Nephron (organoid): Measurements from ENCODE around the gene ST8SIA4.

Experiments used
- H3K27ac Mint-ChIP-seq, 3 experiments: 2 replicates each; pipeline ENCODE4 v1.8.0; 2020; ENCODE audit warnings: mixed read lengths in 3 of 3, mild to moderate bottlenecking in 2 of 3, moderate library complexity in 1 of 3
- H3K27me3 Mint-ChIP-seq: 2 replicates; pipeline ENCODE4 v1.8.0; 2021; ENCODE audit warnings: low read depth, mild to moderate bottlenecking, moderate library complexity, mixed read lengths
- H3K36me3 Mint-ChIP-seq: 2 replicates; pipeline ENCODE4 v1.8.0; 2020; ENCODE audit warnings: low read depth, mixed read lengths
- H3K4me1 Mint-ChIP-seq: 2 replicates; pipeline ENCODE4 v1.8.0; 2020; ENCODE audit warnings: mixed read lengths
- H3K4me3 Mint-ChIP-seq, 3 experiments: 2 replicates each; pipeline ENCODE4 v1.8.0; 2020; ENCODE audit warnings: mild to moderate bottlenecking in 3 of 3, mixed read lengths in 3 of 3, moderate library complexity in 2 of 3
- H3K9me3 Mint-ChIP-seq: 2 replicates; pipeline ENCODE4 v1.8.0; 2020; ENCODE audit warnings: mixed read lengths
- TF ChIP-seq, protein P1 (sequence below), 3 experiments: fragments of 200-600 bp; sonication (generic); IDR thresholded peaks; one replicate each; pipeline ENCODE4 v1.5.0; 2021; ENCODE audit warnings: antibody characterized with exemption in 3 of 3; ENCODE audit not compliant: unreplicated experiment in 3 of 3

ST8SIA4 gene

DNA sequence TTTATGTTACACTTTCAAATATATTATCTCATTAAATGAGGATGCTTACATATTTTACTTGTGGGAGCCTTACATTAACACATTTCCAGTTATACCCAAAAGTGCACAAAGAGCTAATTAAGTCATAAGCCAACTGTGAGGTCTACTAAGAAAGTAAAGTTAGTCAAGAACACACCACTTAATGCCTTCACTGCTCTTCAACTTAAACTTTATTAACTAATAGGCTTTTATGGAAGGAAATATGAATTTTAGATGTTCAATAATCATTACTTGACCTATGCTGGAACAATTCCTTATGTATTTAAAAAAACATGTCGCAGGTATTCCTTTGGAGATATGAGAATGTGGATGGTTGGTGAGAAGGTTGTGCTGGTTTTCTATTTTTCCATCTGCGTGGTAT lies 3.4 kb downstream of the ST8SIA4 start:
- peak overlapping the region in 2 of 3 experiments; percentile 27 to 46 for H3K27ac Mint-ChIP-seq
- H3K36me3 Mint-ChIP-seq = no peaks in the 10 kb centered on the region
- peak overlapping the region; percentile 87 to 90 (median 90) for H3K4me3 Mint-ChIP-seq
- H3K27me3 Mint-ChIP-seq = peaks cover 33% of the 10 kb centered on the region
- TF ChIP-seq, protein P1, sequence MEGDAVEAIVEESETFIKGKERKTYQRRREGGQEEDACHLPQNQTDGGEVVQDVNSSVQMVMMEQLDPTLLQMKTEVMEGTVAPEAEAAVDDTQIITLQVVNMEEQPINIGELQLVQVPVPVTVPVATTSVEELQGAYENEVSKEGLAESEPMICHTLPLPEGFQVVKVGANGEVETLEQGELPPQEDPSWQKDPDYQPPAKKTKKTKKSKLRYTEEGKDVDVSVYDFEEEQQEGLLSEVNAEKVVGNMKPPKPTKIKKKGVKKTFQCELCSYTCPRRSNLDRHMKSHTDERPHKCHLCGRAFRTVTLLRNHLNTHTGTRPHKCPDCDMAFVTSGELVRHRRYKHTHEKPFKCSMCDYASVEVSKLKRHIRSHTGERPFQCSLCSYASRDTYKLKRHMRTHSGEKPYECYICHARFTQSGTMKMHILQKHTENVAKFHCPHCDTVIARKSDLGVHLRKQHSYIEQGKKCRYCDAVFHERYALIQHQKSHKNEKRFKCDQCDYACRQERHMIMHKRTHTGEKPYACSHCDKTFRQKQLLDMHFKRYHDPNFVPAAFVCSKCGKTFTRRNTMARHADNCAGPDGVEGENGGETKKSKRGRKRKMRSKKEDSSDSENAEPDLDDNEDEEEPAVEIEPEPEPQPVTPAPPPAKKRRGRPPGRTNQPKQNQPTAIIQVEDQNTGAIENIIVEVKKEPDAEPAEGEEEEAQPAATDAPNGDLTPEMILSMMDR (IDR thresholded peaks at IDR 0.05; ENCODE audit: unreplicated experiment in 3 of 3) = no peak
- no peaks in the 10 kb centered on the region for H3K9me3 Mint-ChIP-seq
- peaks cover 20% of the 10 kb centered on the region for H3K4me1 Mint-ChIP-seq

DNA sequence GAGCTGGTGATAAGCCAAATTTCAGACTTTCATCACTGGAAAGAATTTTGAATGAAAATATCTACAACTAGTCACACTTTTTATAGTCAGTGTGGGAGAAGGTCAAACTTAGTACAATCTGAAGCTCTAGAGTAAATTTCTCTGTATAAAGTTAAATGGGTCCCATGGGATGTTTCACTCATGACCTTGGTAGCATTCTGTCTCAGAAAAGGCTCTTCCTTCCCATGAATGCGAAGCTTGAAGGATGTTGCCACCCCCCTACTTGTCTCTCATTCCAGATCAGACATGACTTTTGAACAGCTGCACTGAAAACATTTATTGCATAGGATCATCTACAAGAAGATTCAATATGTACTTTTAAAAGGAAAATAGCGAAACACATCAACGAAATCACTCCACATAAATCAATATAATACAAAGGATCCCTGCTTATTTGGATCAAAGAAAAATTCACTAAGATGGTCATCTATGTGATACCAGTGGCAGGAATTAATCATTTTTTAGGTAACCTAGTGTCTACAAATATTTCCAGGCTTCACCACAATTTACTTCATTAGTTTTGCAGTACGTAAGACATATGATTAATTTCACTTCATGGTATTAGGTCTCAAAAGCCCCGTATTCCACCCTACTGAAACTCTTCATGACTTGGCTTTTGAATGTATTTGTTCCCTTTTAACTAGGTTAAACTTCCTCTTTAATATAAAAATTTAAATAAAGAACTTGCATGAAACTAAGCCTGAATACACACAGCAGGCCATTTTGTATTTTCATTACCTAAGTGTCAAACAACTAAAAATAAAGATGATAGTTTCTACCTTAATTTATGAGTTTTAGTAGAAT lies 4.4 kb downstream of the ST8SIA4 start:
- peak overlapping the region in 2 of 3 experiments; percentile 1 to 46 for H3K4me3 Mint-ChIP-seq
- no peaks in the 10 kb centered on the region for H3K36me3 Mint-ChIP-seq
- TF ChIP-seq, protein P1 (IDR thresholded peaks at IDR 0.05; ENCODE audit: unreplicated experiment in 3 of 3) = no peak
- H3K4me1 Mint-ChIP-seq = peaks cover 20% of the 10 kb centered on the region
- no peaks in the 10 kb centered on the region for H3K9me3 Mint-ChIP-seq
- H3K27me3 Mint-ChIP-seq = peaks cover 24% of the 10 kb centered on the region
- H3K27ac Mint-ChIP-seq = peak overlapping the region in 1 of 3 experiments; percentile 21

DNA sequence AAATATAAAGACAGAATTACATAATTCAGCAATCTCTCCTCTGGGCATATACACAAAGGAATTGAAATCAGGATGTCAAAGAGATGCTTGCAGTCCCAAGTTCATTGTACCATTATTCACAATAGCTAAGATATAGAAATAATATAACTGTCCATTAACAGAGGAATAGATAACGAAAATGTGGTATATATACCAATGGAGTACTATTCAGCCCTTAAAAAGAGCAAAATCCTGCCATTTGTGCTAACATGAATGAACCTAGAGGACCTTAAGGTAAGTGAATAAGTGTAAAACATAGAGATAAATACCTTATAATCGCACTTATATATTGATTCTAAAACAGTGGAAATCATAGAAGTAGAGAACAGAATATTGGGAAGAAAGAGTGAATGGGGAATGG lies 7.0 kb downstream of the ST8SIA4 start:
- TF ChIP-seq, protein P1 (IDR thresholded peaks at IDR 0.05; ENCODE audit: unreplicated experiment in 3 of 3) = no peak
- Mint-ChIP-seq H3K9me3 (no peaks in the 10 kb centered on the region), H3K36me3 (no peaks in the 10 kb centered on the region), H3K27ac (no peak overlapping the region), H3K4me1 (peaks cover 6% of the 10 kb centered on the region), H3K27me3 (peaks cover 8% of the 10 kb centered on the region), H3K4me3 (no peak overlapping the region)

DNA sequence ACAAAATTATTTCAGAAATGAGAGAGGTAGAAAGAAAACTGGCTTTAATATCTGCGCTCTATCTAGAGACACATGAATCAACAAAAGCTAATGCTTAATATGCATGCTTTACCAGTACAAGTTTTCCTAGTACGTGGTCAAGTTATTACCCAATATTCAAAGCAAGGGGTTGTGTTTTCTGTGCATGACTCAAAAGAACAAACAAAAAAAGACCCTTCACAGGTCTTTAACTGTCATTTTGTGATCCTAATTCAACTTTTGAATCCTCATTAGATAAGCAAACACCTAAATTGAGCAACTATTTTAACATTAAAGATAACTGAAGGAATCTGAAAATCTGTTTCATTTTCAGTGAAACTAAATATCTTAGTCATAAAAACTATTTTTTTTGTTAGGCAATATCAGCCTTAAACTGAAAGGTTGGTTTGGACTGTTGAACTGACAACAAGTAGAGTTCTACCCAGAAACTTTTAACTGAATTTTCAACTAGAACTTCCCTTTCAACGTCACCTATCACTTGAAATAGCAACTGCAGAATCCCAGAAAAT lies 12.5 kb downstream of the ST8SIA4 start:
- Mint-ChIP-seq H3K9me3 (no peaks in the 10 kb centered on the region), H3K27me3 (no peaks in the 10 kb centered on the region), H3K27ac (no peak overlapping the region), H3K36me3 (peaks cover 3% of the 10 kb centered on the region), H3K4me3 (no peak overlapping the region), H3K4me1 (no peaks in the 10 kb centered on the region)
- TF ChIP-seq, protein P1 (IDR thresholded peaks at IDR 0.05; ENCODE audit: unreplicated experiment in 3 of 3) = no peak

DNA sequence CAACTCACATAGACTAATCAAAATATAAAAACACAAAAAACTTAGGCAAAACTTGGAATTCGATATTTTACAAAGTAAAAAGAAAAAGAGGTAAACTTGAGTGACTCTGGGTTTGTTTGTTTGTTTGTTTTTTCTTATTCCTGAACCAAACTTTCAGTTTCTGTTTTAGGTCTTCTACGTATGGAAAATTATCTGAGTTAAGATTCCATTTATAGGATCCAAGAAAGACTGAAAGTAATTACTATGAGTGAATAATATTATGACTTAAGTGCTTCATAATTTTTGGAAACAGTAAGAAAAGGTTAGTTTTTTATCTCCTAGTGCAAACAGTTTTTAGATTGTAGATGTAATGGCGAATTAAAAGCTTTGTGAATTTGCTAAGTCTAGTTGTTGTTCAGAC lies 13.2 kb downstream of the ST8SIA4 start:
- Mint-ChIP-seq H3K4me3 (no peak overlapping the region), H3K9me3 (no peaks in the 10 kb centered on the region), H3K27me3 (no peaks in the 10 kb centered on the region), H3K36me3 (peaks cover 3% of the 10 kb centered on the region), H3K4me1 (no peaks in the 10 kb centered on the region), H3K27ac (no peak overlapping the region)
- TF ChIP-seq, protein P1 (IDR thresholded peaks at IDR 0.05; ENCODE audit: unreplicated experiment in 3 of 3) = no peak
